HepG2 (cell line): ENCODE data around the gene SYNGR4. TPM values are rescaled to one million over a fixed set of nuclear protein-coding genes. Genes with fewer than 3 reads are reported as not detected.
A peak's percentile ranks its signal among the peaks of the same experiment; 100 is the strongest.

Experiments
- FOXK1 ChIP-seq: sonication (generic); formaldehyde crosslinking; IDR thresholded peaks from 2 replicates; pipeline ENCODE4 v1.4.0; 2020; ENCODE audit warnings: low read depth, missing genetic modification reagents, borderline replicate concordance
- FOXP1 ChIP-seq, 2 experiments: fragments of 450-650 bp in 1 of 2; IDR thresholded peaks; 2 replicates each; pipeline ENCODE4 v1.6.1; 2017 to 2018; ENCODE audit warnings: antibody characterized with exemption in 1 of 2
- GABPA ChIP-seq, 2 experiments: IDR thresholded peaks; 2 replicates each; pipeline ENCODE4 v1.6.1; 2011 to 2016; ENCODE audit warnings: low read depth in 2 of 2, low read length in 1 of 2, missing biosample characterization in 1 of 2, missing genetic modification characterization in 1 of 2
- MAZ ChIP-seq, 2 experiments: sonication (generic) in 1 of 2; formaldehyde crosslinking in 1 of 2; IDR thresholded peaks; 2 replicates each; pipeline versions ENCODE4 v1.5.0 to v1.6.1; 2012 to 2020; ENCODE audit warnings: low read depth in 2 of 2, mild to moderate bottlenecking in 2 of 2, borderline replicate concordance in 1 of 2, improper control_type of control experiment in 1 of 2, low read length in 1 of 2, missing genetic modification reagents in 1 of 2, moderate library complexity in 1 of 2
- SP5 ChIP-seq: IDR thresholded peaks from 2 replicates; pipeline ENCODE4 v1.6.1; 2016; ENCODE audit warnings: low read depth, borderline replicate concordance
- THAP11 ChIP-seq: IDR thresholded peaks from 2 replicates; pipeline ENCODE4 v1.6.1; 2016; ENCODE audit warnings: missing biosample characterization, missing genetic modification reagents
- ZNF143 ChIP-seq: sonication (generic); formaldehyde crosslinking; IDR thresholded peaks from 2 replicates; pipeline ENCODE4 v1.4.0; 2020; ENCODE audit warnings: missing genetic modification reagents
- ZNF362 ChIP-seq: sonication (generic); formaldehyde crosslinking; IDR thresholded peaks from 2 replicates; pipeline ENCODE4 v1.4.0; 2020; ENCODE audit warnings: missing genetic modification reagents, mild to moderate bottlenecking, borderline replicate concordance
- ZNF839 ChIP-seq: sonication (generic); formaldehyde crosslinking; IDR thresholded peaks from 2 replicates; pipeline ENCODE4 v1.4.0; 2020; ENCODE audit warnings: missing genetic modification reagents, mild to moderate bottlenecking, borderline replicate concordance
- polyA plus RNA-seq, 8 experiments: library from polyadenylated mRNA; depleted of rRNA in 3 of 8; stranded (reverse) in 7 of 8; unstranded in 1 of 8; fragments of >200 nt; fragmentation: Illumina TruSeq in 4 of 8; extraction: Trizol in 4 of 8; gene quantifications; 2 replicates each; pipeline versions ENCODE4 v1.2.1 to v1.2.3, GENCODE V29; 2011 to 2016; ENCODE audit warnings: low read depth in 4 of 8, missing spikeins in 1 of 8, mixed read lengths in 1 of 8; ENCODE audit not compliant: insufficient read depth in 1 of 8
- total RNA-seq, 5 experiments: library from RNA; depleted of rRNA; stranded (reverse); fragments of >200 nt; fragmentation: Illumina TruSeq; extraction: Trizol; gene quantifications; 2 replicates each; pipeline ENCODE4 v1.2.3, GENCODE V29; 2016; ENCODE audit warnings: low read depth in 1 of 5
- TF ChIP-seq, protein P1 (sequence below): IDR thresholded peaks from 2 replicates; pipeline ENCODE4 v1.6.1; 2016; ENCODE audit warnings: low read depth, borderline replicate concordance
- TF ChIP-seq, protein P2 (sequence below): sonication (generic); formaldehyde crosslinking; conservative IDR thresholded peaks from 2 replicates; pipeline ENCODE4 v1.4.0; 2020; ENCODE audit warnings: missing genetic modification reagents

Gene SYNGR4
- total and polyA plus RNA-seq, 2 of the 13 experiments (the other 11 are each of a cell fraction or from before 2014, with no cell fraction given): not detected

- TF ChIP-seq THAP11 (CRISPR knock-in tag) (peak; percentile 100), FOXK1 (CRISPR knock-in tag) (0 out of 2 replicates have a peak, but pooled peaks have one; percentile 22), FOXP1 (IDR thresholded peaks at IDR 0.05) (no peak), FOXP1 (CRISPR knock-in tag; IDR thresholded peaks at IDR 0.05) (no peak), ZNF839 (CRISPR knock-in tag) (no peak), SP5 (CRISPR knock-in tag) (peak; percentile 34; the same call in 1 of the 2 replicates), MAZ (IDR thresholded peaks at IDR 0.05; ENCODE audit: borderline replicate concordance, low read depth, low read length) (peak; percentile 70; the same call in 1 of the 2 replicates), MAZ (CRISPR knock-in tag; IDR thresholded peaks at IDR 0.05; ENCODE audit: low read depth) (no peak; the same call in 1 of the 2 replicates), GABPA (IDR thresholded peaks at IDR 0.05; ENCODE audit: low read depth, low read length) (no peak), GABPA (CRISPR knock-in tag; IDR thresholded peaks at IDR 0.05; ENCODE audit: low read depth) (peak; percentile 72), ZNF362 (CRISPR knock-in tag) (peak; percentile 61; the same call in 1 of the 2 replicates), ZNF143 (peak; percentile 96)
- TF ChIP-seq, protein P1, sequence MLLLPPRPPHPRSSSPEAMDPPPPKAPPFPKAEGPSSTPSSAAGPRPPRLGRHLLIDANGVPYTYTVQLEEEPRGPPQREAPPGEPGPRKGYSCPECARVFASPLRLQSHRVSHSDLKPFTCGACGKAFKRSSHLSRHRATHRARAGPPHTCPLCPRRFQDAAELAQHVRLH (CRISPR knock-in tag): peak; percentile 37; the same call in 1 of the 2 replicates
- TF ChIP-seq, protein P2, sequence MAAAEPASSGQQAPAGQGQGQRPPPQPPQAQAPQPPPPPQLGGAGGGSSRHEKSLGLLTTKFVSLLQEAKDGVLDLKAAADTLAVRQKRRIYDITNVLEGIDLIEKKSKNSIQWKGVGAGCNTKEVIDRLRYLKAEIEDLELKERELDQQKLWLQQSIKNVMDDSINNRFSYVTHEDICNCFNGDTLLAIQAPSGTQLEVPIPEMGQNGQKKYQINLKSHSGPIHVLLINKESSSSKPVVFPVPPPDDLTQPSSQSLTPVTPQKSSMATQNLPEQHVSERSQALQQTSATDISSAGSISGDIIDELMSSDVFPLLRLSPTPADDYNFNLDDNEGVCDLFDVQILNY (CRISPR knock-in tag): no peak
Observed at GRCh38 chr19:48419158-48419920, 55.2 kb downstream of the SYNGR4 start (continued).
